ENCODE data around the gene JPH3.

Gene JPH3

DNA sequence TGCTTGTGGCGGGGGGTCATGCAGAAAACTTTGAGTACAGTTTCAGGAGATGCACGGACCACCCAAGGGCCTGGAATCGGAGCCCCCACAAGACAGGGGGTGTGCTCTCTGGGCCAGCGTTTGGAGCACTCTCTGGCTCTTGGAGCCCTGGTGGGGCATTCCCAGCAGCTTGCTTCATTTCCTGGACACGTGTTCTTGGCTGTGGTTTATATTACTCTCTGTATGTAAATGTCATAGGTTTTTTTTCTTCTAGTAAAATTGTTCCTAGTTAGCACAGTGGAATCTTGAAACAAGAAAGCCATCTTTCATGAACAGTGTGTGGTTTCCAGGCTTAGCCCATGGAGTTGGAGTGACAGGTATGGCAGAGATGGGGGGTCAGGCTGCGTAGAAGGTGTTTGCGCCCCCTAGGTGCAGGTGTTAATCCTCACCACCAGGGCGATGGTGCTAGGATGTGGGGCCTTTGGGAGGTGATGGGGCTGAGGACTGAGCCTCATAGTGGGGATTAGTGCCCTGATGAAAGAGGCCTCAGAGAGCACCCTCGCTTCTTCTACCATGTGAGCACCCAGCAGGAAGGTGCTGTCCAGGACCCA lies 79.8 kb downstream of the JPH3 start:
- DNase-seq (ENCODE audit: low read depth in 3 of 3): no peak

DNA sequence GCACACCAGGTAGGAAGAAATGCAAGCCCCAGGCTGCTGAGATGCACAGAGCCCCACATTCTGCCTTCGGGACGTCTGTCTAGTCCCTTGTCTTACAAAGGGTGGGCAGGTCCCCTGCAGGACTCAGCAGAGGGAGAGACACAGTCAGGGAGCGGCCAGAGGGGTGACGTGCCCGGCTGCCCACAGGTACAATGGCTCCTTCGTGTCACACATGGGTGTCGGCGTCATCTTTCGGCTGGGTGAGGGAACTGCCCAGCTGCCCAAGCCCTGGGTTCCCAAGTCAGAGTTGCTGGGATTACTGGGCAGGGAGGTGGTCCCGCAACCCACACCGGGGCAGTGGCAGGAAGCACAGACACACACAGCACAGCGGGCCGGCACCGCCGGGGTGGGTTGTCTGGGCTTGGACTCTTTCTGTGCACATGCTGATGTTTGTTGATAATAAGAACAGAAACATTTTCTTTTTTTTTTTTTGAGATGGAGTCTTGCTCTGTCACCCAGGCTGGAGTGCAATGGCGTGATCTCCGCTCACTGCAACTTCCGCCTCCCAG lies 80.6 kb downstream of the JPH3 start:
- DNase-seq (ENCODE audit: low read depth in 3 of 3): no peak

DNA sequence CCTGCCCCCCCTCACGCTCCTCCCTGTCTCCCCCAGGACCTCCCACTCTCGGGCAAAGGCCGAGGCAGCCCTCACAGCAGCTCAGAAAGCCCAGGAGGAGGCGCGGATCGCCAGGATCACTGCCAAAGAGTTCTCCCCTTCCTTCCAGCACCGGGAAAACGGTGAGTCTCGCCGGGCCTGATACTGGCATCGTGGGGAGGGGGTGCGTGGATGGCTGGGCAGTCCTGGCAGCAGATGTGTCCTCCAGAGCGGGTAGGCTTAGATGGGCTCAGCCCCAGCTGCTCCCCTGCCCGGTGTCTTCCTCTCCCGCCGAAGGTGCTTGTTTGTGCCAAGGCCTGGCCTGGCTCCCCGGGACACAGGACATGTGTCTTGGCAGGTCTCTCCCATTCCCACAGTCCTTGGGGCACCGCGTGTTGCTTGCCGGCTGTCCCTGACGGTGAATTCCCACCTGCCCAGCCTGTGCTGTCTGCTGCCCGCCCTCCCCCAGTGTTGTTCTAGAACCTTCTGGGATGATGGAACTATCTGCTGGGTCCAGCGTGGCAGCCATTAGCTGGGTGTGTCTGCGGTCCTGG lies 81.9 kb downstream of the JPH3 start:
- DNase-seq (ENCODE audit: low read depth in 3 of 3): no peak

DNA sequence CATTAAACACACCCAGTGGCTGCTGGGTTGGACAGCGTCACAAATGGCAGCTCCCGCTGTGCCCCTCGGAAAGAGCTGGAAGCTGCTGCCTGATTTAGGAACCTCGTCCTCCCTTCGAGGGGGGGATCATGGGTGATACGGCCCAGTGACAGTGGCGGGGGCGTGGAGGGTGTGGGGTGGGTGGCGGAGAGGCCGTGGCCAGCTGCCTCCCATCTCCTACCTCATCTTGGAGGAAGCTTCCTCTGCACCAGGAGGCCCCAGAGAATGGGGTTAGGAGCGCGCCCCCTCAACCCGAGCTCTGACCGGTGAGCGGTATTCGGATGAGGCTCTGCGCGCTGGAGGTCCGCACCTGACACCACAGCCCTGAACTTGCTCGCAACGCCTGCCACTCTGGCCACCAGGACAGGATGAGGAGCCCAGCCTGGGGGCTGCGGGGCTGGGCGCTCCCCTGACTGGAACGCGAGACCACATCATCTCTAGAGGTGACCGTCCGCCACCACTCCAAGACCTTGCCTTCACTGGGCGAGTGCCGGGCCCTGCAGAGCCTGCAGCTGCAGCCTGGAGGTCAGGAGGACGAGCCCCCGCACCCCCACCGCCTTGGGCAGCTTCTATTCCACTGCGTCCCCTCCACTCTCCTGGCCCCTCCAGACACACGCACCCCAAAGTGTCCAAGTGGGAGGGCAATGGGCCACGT lies 82.5 kb downstream of the JPH3 start:
- DNase-seq (ENCODE audit: low read depth in 3 of 3): no peak

DNA sequence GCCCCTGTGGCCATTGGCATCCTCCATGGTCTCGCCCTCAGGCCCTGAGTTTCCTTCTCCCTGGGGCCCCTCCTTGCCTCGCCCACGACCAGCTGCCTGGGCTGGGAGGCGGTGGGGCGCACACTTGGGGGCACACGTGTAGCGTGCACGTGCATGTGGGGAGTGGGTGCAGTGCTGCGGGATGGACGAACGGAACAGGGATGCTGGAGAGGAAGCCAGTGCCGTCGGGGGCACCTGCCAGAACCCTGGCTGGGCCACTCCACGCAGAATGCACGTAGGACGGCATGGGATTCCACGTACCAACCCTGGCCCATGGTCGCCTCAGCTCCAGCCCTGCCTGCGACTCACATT lies 83.1 kb downstream of the JPH3 start:
- DNase-seq (ENCODE audit: low read depth in 3 of 3): no peak

DNA sequence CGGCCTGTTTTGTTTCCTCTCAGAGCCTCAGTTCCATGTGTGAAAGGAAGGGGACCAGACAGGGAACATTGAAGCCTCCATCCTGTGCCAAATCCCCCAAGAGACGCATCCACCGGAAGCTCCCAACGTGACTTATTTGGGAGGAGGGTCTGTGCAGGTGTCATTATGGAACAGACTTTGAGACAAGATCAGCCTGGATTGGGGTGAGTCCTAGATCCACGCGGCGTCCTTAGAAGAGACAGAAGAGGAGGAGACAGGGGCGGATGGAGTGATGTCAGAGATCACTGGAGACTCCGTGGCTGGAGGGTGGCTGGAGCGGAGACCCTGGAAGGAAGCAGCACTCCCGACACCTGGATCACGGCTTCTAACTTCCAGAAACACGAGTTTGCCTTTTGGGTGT lies 83.5 kb downstream of the JPH3 start:
- DNase-seq (ENCODE audit: low read depth in 3 of 3): no peak

DNA sequence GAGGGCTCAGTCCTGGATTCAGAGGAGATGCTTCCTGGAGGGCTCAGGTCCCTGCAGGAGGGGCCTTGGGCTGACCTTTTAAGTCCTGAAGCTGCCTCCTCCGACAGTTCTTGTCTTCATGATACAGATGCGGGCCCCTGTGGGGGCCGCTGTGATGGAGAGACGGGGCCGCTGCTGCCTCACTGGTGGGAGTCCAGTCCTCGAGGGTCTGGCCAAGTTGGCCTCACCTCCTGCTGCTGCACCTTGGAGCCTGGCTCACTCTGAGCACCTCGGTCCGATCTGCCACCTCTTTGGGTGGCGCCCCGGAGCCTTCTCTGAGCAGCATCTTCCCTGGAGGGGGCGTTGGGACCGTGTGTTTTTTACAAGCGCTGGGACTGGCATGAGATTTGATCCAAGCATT lies 84.4 kb downstream of the JPH3 start:
- DNase-seq (ENCODE audit: low read depth in 3 of 3): no peak

DNA sequence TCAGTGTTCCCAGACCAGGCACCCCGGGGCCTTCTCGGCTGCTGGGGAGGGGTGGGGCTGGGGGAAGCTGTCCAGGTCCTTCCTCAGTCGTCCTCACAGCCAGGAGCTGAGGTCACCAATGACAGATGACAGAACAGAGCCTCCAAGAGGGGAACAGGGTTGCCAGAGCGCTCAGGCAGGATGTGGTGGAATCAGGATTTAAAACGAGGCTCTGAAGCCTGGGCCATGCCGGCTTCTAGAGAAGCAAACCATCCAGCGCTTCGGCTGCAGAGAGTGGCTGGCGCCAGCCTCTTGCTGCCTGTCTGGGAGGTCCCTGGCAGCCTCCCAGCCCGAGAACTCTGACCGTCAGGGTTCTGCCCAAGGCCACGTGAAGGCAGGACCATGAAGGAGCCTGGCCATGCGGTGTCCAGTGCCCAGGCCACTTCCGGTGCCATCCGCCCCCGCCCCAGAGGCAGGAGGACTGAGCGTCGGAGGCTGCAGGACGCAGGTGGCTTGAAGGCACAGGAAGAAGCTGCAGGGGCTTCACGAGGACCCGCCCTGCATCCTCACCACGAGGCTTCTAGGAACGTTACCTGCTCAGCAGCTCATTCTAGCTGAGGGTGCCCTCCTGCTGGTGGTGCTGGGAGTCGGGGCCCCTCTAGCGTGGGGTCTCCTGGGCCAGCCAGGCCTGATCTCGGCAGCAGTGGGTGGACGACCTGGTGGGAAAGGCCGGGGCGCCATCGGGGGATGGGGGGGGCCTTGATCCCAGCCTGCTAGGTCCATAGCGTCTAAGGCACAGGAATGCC lies 85.0 kb downstream of the JPH3 start:
- DNase-seq (ENCODE audit: low read depth in 3 of 3): no peak

DNA sequence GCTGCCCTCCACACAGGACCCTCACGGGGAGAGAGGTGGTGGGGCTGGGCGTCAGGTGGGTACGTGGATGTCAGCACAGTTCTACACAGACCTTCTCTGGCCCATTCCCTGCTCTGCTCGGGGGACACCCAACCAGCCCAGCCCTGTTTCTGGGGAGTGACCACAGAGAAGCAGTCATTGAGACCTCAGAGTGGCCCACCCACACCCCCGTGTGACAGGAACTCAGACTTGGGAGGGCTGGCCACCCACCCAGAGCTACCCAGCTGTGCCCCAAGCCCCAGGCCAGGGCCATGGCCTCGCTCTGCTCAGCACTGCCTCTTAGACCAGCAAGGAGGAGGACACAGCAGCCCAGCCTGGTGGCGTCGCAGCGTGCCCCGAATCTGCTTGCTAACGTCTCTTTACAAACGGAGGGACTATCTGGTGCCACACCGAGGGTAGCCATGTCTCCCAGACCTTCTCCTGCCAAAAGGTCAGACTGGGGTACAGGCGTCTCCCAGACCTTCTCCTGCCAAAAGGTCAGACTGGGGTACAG lies 85.8 kb downstream of the JPH3 start:
- no peak for DNase-seq (ENCODE audit: low read depth in 3 of 3)

DNA sequence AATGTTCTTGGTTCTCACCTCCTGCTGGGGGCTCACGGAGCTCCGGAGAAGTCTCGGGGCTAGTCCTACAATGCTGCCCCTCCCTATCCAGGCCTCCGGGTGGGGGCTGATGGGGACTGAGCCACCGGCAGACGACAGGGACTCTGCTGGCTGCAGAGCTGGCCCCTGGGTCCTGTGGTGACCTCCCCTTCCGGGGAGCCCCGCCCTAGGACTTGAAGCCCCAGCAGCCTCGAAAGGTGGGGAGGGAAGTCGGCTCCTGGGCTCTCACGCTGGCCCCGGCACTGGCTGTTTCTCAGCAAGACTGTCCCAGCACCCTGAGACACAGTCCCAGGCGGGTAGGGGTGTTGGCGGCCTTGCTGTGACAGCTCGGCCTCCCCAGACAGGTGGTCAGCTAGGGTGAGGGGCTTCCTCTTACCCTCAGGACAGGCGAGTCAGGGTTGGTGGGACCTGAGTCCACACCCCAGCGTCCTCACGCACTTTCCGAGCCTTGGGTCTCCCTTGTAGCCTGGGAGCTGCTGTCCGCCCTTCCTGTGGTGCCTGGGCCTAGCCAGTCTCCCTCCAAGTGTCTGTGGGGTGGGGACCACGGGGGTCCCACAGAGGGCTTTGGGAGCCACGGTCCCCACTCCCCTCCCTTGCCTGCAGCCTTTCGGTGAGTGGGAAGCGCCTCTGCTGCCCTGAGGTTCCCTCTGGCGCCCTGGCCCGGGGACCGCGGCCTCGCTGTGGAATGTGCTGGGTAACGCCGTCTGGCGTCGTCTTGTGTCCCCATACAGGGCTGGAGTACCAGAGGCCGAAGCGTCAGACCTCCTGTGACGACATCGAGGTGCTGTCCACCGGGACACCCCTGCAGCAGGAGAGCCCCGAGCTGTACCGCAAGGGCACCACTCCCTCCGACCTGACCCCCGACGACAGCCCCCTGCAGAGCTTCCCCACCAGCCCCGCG lies 86.8 kb downstream of the JPH3 start:
- no peak for DNase-seq (ENCODE audit: low read depth in 3 of 3)

DNA sequence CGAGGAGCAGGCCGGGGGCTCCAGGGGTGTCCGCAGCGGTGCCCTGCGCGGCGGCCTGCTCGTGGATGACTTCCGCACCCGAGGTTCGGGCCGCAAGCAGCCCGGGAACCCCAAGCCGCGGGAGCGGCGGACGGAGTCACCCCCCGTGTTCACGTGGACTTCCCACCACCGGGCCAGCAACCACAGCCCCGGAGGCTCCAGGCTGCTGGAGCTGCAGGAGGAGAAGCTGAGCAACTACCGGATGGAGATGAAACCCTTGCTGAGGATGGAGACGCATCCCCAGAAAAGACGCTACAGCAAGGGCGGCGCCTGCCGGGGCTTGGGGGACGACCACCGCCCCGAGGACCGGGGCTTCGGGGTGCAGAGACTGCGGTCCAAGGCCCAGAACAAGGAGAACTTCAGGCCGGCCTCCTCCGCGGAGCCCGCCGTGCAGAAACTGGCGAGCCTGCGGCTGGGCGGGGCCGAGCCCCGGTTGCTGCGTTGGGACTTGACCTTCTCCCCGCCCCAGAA lies 87.7 kb downstream of the JPH3 start:
- no peak for DNase-seq (ENCODE audit: low read depth in 3 of 3)

DNA sequence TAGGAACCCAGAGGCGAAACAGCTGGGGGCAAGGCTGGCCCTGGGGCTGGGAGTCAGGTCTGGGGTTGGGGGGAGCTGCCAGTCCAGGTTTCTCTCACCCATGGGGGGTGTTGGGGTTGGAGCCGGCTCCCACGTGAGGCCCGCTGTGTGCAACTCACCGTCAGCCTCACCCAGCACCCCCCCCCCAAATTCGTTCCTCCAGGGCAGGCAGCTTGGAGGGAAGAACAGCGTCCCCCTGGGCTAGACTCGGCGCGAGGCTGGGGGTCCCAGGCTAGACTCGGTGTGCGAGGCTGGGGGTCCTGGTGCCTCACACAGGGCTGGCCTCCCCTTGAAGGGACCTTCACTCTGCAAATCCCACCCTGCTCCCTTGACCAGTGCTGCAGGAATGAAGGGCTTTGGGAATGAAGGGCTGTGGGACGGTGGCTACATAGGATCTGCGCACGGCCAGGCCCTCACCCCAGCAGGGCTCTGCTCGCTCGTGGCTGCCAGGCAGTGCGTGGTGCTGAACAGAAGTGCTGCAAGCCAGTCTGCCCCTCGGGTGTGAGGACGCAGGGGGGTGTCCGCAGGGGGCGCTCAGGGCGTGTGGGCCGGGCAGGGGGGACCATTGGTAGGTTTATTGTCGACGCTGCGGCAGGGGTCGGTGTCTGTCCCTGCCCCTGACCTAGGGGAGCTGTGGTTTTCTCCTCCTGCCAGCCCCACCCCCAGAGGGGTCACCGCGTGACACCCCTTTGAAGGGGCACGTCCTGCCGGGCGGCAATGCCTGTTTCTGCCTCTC lies 88.8 kb downstream of the JPH3 start:
- no peak for DNase-seq (ENCODE audit: low read depth in 3 of 3)

DNA sequence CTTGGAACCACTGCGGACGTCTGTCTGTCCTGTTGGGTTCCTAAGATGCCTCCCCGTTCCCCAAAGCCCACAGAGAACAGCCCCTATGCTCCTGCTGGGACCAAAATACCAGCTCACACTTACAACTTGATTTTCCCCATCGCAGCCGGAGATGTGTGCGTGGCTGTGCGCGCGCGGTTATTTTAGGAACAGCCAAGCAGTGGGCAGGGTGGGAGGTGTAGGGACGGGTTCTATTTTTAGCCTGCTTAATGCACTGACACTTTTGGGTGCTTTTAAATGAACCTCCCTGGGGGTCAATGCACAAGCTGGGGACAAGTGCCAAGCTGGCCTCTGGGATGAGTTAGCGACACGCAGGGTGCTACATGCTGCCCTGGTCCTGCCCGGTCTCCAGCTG lies 89.4 kb downstream of the JPH3 start:
- DNase-seq (ENCODE audit: low read depth in 3 of 3): no peak

DNA sequence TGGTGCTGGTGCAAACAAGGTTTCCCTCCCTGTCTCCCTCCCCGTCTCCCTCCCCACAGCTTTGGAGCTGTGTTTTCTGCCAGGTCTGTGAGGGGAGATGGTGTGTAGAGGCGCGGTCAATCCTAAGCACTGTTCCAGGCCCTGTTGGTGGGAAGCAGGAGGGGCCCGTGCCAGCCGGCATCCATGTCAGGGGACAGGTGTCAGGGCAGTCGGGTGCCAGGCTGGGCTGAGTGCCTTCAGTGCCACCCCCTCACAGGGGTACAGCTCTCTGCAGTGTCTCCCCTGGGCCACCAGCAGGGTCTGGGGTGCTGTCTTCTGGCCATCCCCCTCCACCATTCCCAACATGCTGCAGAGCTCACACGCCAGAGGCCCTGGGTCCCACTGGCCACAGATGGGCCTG lies 89.9 kb downstream of the JPH3 start:
- DNase-seq (ENCODE audit: low read depth in 3 of 3): no peak

DNA sequence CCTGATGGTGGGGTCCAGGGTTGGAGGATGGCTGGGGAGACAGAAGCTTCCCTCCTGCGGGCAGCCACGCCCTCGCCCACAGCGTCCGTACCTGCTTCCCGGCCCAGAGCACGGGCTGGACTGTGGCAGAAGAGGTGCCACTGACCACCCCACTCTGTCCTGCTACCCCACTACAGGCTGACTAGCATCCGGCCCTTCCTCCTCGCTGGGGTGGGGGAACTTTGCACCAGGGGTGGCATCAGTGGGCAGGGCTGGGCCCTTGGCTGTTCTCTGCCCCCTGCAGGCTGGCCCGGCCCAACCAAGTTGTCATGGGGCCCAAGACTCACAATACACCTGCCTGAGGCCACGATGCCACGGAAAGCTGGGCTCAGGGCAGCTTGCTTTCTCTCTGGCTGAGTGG lies 90.4 kb downstream of the JPH3 start:
- DNase-seq (ENCODE audit: low read depth in 3 of 3): no peak

DNA sequence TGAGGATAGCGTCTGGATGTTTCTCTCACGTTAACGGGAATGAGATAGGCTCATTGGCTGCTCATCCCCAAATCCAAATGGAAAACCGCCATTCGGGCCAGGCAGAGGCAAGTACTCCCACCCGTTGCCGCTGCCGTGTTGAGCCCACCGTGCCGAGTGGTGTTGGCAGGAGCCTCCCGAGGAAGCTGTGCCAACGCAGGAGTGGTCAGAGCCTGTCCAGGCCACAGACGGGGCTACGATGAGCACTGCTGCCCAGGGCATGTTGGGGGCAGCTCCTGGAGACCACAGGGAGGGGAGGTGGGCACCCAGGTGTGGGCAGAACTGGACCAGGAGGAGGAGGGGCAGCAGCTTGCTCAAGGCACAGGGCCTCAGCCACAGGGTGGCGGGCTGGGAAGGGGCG lies 91.5 kb downstream of the JPH3 start:
- no peak for DNase-seq (ENCODE audit: low read depth in 3 of 3)

DNA sequence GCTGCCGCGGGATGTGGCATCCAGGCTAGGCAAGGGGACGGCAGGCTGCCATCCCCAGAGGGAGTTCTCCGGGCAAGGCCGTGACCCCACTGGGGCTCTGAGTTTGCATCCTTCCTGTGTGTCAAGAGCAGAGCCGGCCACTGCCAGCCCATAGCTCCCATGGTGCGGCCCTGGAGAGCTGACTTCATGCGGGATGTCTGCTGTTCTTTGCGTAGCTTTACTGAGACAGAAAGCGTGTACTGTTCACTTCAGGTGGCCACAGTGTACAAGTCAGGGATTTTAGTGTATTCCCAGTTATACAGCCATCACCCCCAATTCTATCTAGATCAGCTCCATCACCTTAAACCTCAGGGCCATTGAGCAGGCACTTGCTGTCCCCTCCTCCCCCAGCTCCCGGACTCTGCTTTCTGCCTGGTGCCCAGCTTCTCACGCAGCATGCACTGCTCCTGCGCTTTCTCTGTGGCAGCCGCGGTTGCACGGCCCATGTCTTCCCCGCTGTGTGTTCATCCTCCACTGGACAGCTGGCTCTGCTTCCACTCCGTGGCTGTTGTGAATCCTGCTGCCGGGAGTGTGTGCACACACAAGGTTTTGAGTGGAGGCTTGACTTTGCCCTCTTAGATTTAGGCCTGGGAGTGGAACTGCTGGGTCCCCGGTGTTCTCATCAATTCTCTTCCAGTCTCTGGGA lies 92.3 kb downstream of the JPH3 start:
- DNase-seq (ENCODE audit: low read depth in 3 of 3): no peak

DNA sequence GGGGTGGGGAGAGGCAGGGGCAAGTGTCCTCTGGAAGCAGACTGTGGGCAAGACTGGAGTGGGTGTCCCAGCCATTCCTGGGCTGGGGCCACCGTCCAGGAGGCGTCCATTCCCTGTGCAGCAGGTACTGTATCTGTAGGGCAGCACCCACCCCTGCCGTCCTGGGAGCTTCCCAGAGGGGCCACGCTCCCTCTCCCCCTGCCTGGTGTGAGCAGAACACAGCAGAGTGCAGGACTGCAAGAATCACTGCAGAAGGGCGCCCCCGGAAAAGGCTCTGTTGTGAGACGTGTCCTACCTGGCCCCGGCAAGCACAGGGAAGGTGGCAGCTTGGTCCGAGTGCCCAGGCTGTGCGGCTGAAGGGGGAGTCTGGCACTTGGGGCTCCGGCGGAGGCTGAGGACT lies 93.2 kb downstream of the JPH3 start:
- DNase-seq (ENCODE audit: low read depth in 3 of 3): no peak

DNA sequence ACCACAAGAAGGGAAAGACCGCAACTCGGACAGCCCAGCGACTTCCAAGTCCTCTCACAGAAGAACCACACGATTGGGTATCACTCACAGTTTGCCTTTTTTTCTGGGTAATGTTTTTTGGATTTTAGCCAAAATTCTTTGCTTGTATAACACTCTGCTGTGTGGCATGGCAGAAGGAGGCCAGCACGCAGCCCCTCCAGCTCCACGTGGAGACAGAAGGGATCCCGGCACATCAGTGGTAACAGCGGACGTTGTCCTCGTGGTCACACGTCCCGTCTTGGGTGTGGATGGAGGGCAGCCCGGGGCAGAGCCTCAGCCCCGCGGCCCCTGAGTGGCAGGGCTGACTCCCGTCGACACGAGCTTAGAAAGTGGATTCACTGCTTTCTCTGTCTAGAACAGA lies 94.4 kb downstream of the JPH3 start:
- DNase-seq (ENCODE audit: low read depth in 3 of 3): no peak

DNA sequence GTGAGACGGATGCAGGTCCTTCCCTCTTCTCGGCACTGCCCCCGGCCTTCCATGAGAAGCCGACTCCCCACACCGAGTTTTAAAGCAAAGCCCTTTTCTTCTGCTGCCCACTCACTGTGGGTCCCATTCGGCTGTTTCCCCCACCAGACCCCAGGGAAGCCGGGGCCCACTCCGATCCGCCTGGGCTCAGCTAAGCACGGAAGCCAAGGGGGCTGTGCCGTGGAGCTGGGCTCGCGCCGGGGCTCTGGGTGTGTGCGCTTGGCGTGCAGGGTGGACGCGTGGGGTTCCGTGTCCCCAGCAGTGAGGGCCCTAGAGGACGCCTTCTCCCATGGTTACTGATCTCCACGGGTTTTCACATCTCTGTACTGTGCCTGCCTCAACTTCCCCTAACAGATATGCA lies 94.9 kb downstream of the JPH3 start:
- DNase-seq (ENCODE audit: low read depth in 3 of 3): no peak
